Gastrocnemius medialis (tissue), 4 donors: ENCODE results near the gene VAT1L. TPM values are rescaled to one million over a fixed set of nuclear protein-coding genes. Genes with fewer than 3 reads are reported as not detected.

Source experiments
- ATAC-seq, 2 donors: fragments of 150-250 bp; one replicate each; pipeline ENCODE4 v1.9.1; 2016
- DNase-seq, 2 donors: peaks; one replicate each; pipeline ENCODE4 v3.0.0-alpha.2; 2019
- H3K27ac ChIP-seq, 4 donors: fragments of 200-600 bp; sonication (generic); 1 replicate in 1 of 4; 2 replicates in 3 of 4; pipeline ENCODE4 v1.5.1; 2016 to 2018; ENCODE audit warnings: mild to moderate bottlenecking in 2 of 4, moderate library complexity in 1 of 4
- H3K27me3 ChIP-seq, 3 donors: fragments of 200-600 bp; sonication (generic) in 2 of 3; 1 replicate in 1 of 3; 2 replicates in 2 of 3; pipeline versions ENCODE4 v1.5.1 to v1.6.0; 2016 to 2019; ENCODE audit warnings: mild to moderate bottlenecking in 1 of 3, moderate library complexity in 1 of 3
- H3K36me3 ChIP-seq, 2 donors: fragments of 200-600 bp; sonication (generic) in 1 of 2; one replicate each; pipeline ENCODE4 v1.5.1; 2017 to 2018
- H3K4me1 ChIP-seq, 2 donors: fragments of 200-600 bp; sonication (generic) in 1 of 2; one replicate each; pipeline ENCODE4 v1.5.1; 2016 to 2017; ENCODE audit warnings: mild to moderate bottlenecking in 2 of 2
- H3K4me3 ChIP-seq, 4 donors: fragments of 200-600 bp; sonication (generic) in 3 of 4; 1 replicate in 1 of 4; 2 replicates in 3 of 4; pipeline ENCODE4 v1.5.1; 2016 to 2019; ENCODE audit warnings: mild to moderate bottlenecking in 2 of 4
- H3K9me3 ChIP-seq, 3 donors: fragments of 200-600 bp; sonication (generic) in 2 of 3; 1 replicate in 1 of 3; 2 replicates in 2 of 3; pipeline ENCODE4 v1.5.1; 2016 to 2019
- POLR2A ChIP-seq, 2 donors: fragments of 450-650 bp; IDR thresholded peaks; one replicate each; pipeline ENCODE4 v1.6.1; 2017; ENCODE audit warnings: antibody characterized with exemption in 2 of 2, mild to moderate bottlenecking in 2 of 2, moderate library complexity in 2 of 2
- in situ Hi-C, 4 donors: fragments of 200-750 bp; cut with MboI; loops; one replicate each; pipeline versions ENCODE4 v1.15.0 to v1.8.0; 2017; ENCODE audit warnings: low sequenced_read_pairs in 4 of 4
- intact Hi-C: fragments of 100-400 bp; cut with DNase I; formaldehyde crosslinking; loops from one replicate; pipeline ENCODE4 v1.15.1; 2023; ENCODE audit warnings: low total_unique reads
- total RNA-seq, 4 donors: library from RNA; depleted of rRNA; stranded (reverse); fragments of >200 nt; gene quantifications; one replicate each; pipeline versions ENCODE4 v1.1.0 to v1.2.3, GENCODE V29; 2016
- TF ChIP-seq, protein P1 (sequence below), 5 experiments: fragments of 450-650 bp in 3 of 5; fragments of 200-600 bp in 2 of 5; sonication (generic) in 2 of 5; IDR thresholded peaks in 4 of 5; conservative IDR thresholded peaks in 1 of 5; 1 replicate in 4 of 5; 2 replicates in 1 of 5; pipeline ENCODE4 v1.5.1; 2016 to 2019; ENCODE audit warnings: antibody characterized with exemption in 5 of 5, mild to moderate bottlenecking in 3 of 5, moderate library complexity in 3 of 5

Gene VAT1L
- total RNA-seq, 4 donors from 2014 or later: 0.04 TPM; not detected in 3

DNA sequence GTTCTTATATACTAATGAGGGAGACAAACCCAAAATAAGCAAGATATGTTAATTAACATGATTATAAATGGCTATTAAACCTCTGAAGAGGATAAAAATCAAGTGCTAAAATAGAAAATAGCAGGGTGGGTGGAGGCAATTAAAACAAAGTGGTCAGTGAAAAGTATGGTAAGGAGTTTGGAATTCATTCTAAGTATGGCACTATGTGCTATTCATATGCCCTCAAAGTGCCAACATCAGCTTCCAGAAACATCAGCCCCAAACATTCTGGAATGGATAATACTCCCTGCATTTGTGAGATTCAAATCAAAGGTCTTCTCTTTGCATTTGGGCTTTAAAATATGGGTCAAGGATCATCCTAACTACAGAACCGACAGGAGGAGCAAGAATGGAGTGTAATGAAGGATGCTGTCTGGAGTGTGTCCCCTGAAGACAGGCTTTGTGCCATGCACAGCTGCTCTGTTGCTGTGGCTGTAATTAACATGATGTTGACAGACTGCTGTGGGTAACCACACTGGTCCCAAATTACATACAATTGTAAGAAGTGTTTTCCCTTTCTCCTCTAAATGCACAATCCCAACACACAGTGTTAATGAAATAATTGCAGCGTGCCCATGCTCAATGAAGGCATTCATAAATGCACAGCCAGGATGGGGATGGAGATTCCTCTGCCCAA, 93.1 kb downstream of the VAT1L start:
- in situ Hi-C loops (no loop called here), intact Hi-C loops (no loop called here)
- DNase-seq (no peak), ATAC-seq (no peak)
- H3K27me3 ChIP-seq: peaks cover 0 to 3% (median 0%) of the 10 kb centered on the region in 3 donors
- no peaks in the 10 kb centered on the region for H3K9me3 ChIP-seq
- no peaks in the 10 kb centered on the region for H3K4me1 ChIP-seq
- no peak overlapping the region for H3K27ac ChIP-seq
- H3K4me3 ChIP-seq: no peak overlapping the region
- H3K36me3 ChIP-seq: no peaks in the 10 kb centered on the region
- no peak for TF ChIP-seq POLR2A (IDR thresholded peaks at IDR 0.05)
- TF ChIP-seq, protein P1, sequence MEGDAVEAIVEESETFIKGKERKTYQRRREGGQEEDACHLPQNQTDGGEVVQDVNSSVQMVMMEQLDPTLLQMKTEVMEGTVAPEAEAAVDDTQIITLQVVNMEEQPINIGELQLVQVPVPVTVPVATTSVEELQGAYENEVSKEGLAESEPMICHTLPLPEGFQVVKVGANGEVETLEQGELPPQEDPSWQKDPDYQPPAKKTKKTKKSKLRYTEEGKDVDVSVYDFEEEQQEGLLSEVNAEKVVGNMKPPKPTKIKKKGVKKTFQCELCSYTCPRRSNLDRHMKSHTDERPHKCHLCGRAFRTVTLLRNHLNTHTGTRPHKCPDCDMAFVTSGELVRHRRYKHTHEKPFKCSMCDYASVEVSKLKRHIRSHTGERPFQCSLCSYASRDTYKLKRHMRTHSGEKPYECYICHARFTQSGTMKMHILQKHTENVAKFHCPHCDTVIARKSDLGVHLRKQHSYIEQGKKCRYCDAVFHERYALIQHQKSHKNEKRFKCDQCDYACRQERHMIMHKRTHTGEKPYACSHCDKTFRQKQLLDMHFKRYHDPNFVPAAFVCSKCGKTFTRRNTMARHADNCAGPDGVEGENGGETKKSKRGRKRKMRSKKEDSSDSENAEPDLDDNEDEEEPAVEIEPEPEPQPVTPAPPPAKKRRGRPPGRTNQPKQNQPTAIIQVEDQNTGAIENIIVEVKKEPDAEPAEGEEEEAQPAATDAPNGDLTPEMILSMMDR (IDR thresholded peaks at IDR 0.05 in 4 of 5, conservative IDR thresholded peaks at IDR 0.05 in 1 of 5): no peak

DNA sequence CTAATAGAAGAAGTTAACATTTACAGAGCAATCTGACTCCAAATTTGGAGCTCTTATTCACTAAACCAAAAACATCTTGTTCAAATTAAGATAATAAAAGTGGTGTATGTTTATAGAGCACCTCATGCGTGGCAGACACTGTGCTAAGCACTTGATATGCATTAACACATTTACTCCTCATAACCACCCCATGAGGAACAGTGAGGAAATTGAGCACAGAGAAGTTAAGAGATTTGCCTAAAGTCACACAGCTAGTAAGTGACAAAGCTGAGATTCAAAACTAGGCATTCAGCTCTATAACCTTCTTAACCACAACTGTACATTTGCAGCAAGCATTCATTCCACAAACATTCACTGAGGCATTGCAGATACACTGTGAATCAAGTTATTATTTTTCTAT, 94.0 kb downstream of the VAT1L start:
- no peak for TF ChIP-seq POLR2A (IDR thresholded peaks at IDR 0.05)
- TF ChIP-seq, protein P1 (IDR thresholded peaks at IDR 0.05 in 4 of 5, conservative IDR thresholded peaks at IDR 0.05 in 1 of 5): no peak
- ATAC-seq: no peak
- no peaks in the 10 kb centered on the region for H3K4me1 ChIP-seq
- intact Hi-C loops: no loop called here
- in situ Hi-C loops: no loop called here
- peaks cover 0 to 3% (median 0%) of the 10 kb centered on the region in 3 donors for H3K27me3 ChIP-seq
- no peaks in the 10 kb centered on the region for H3K36me3 ChIP-seq
- H3K27ac ChIP-seq: no peak overlapping the region
- H3K4me3 ChIP-seq: no peak overlapping the region
- DNase-seq: no peak
- H3K9me3 ChIP-seq: no peaks in the 10 kb centered on the region

DNA sequence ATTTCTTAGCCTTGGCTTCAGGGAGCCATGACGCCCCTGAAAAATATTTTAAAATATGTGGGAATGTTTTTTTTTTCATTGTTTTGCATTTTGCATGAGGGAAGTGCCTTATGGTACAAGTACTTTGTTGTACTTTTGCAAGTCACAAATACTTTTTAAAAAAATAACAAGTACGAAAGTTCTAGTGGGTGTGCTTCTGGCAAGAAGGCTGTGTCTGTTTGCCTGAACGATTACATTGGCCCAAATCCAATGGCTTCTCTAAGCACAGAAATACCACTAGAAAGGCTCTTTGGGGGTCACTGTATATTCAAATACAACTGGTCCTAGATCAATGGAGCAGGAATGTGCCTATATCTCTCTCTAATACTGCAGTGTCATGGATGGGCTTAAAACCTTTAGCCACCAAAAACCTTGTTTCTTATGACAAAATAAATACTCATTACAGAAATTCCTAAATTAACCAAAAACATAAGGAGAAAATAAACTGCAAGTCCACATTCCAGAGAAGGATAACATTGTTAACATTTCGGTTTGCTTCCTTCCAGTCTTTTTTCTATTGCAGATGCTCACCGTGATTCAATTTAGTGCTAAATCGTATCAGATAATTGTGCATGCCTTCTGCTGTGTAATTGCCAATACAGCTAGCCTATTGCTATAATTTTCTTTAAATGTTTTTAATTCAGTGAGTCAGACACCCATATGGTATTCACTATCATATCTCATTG, 97.4 kb downstream of the VAT1L start:
- ATAC-seq: no peak

DNA sequence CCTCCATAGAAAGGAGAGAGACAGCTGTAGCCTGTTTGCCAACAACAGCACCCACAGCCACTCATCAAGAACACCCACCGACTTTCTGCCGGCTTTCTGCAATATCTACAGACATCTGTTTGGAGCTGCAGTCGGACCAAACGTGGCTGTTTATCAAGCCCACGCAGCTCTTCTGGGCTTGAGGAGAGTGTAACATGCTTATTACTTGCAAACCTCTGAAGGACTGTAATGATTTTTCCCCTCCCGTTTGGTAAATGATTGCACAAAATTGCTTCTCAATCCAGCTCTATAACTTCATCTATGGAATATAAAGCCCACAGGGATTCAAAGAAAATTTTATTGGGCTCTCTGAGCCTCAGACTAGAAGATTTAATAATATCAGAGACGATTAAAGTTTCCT, 100.5 kb downstream of the VAT1L start:
- Histone ChIP-seq H3K9me3 (no peaks in the 10 kb centered on the region), H3K36me3 (no peaks in the 10 kb centered on the region), H3K27ac (no peak overlapping the region), H3K4me3 (no peak overlapping the region), H3K27me3 (no peaks in the 10 kb centered on the region), H3K4me1 (no peaks in the 10 kb centered on the region)
- TF ChIP-seq POLR2A (IDR thresholded peaks at IDR 0.05): no peak
- TF ChIP-seq, protein P1 (IDR thresholded peaks at IDR 0.05 in 4 of 5, conservative IDR thresholded peaks at IDR 0.05 in 1 of 5): no peak
- in situ Hi-C loops: no loop called here
- DNase-seq: no peak
- ATAC-seq: no peak
- intact Hi-C loops: no loop called here

More for the DNA sequence above, 97.4 kb downstream of the VAT1L start:
- intact Hi-C loops (no loop called here), in situ Hi-C loops (no loop called here)
- Histone ChIP-seq H3K27me3 (peaks cover 0 to 3% (median 0%) of the 10 kb centered on the region in 3 donors), H3K9me3 (no peaks in the 10 kb centered on the region), H3K4me1 (no peaks in the 10 kb centered on the region), H3K4me3 (no peak overlapping the region), H3K27ac (no peak overlapping the region), H3K36me3 (no peaks in the 10 kb centered on the region)
- no peak for TF ChIP-seq POLR2A (IDR thresholded peaks at IDR 0.05)
- TF ChIP-seq, protein P1 (IDR thresholded peaks at IDR 0.05 in 4 of 5, conservative IDR thresholded peaks at IDR 0.05 in 1 of 5): no peak
- no peak for DNase-seq
